M059J (cell line): ENCODE measurements around the gene NAA10. TPM values are rescaled to one million over a fixed set of nuclear protein-coding genes. Genes with fewer than 3 reads are reported as not detected.

ENCODE experiments used
- DNase-seq: peaks from one replicate; pipeline ENCODE4 v3.0.0-alpha.2; 2012; ENCODE audit warnings: low read depth
- total RNA-seq: library from RNA; depleted of rRNA; stranded (reverse); fragments of >200 nt; shearing (Covaris generic); gene quantifications from 2 replicates; pipeline ENCODE4 v1.2.3, GENCODE V29; 2014

Gene NAA10
- total RNA-seq, 1 experiment from 2014 or later, result 285 TPM

- no peak for DNase-seq
Measured at GRCh38 chrX:153929576-153929975, 5.3 kb downstream of the NAA10 start.

GRCh38 chrX:153928846-153929245, 6.0 kb downstream of the NAA10 start:
- no peak for DNase-seq

GRCh38 chrX:153927922-153928760, 6.7 kb downstream of the NAA10 start:
- peak; percentile 99 for DNase-seq

GRCh38 chrX:153927672-153927921, 7.2 kb downstream of the NAA10 start:
- no peak for DNase-seq

GRCh38 chrX:153926858-153927671, 7.8 kb downstream of the NAA10 start:
- DNase-seq, result peak; percentile 64

- no peak for DNase-seq
Measured at GRCh38 chrX:153926552-153926857, 8.3 kb downstream of the NAA10 start.

GRCh38 chrX:153925739-153926551, 8.9 kb downstream of the NAA10 start, which contains the start of gene ARHGAP4:
Gene ARHGAP4 (minus strand): TSS chrX:153926264. CDS start chrX:153926202, 62 bp downstream.
- no peak for DNase-seq

- DNase-seq, result no peak
Measured at GRCh38 chrX:153925387-153925738, 9.5 kb downstream of the NAA10 start.

GRCh38 chrX:153924149-153924861, 10.5 kb downstream of the NAA10 start:
- peak; percentile 72 for DNase-seq

GRCh38 chrX:153922932-153923857, 11.6 kb downstream of the NAA10 start:
- peak; percentile 74 for DNase-seq

GRCh38 chrX:153921511-153922446, 13.1 kb downstream of the NAA10 start:
- peak; percentile 42 for DNase-seq

GRCh38 chrX:153921070-153921469, 13.8 kb downstream of the NAA10 start:
- DNase-seq, result peak; percentile 26

GRCh38 chrX:153920546-153920945, 14.3 kb downstream of the NAA10 start:
- DNase-seq, result no peak

- no peak for DNase-seq
Measured at GRCh38 chrX:153919281-153919680, 15.6 kb downstream of the NAA10 start.

GRCh38 chrX:153917869-153918268, 17.0 kb downstream of the NAA10 start:
- no peak for DNase-seq

- DNase-seq, result no peak
Measured at GRCh38 chrX:153913701-153914100, 21.1 kb downstream of the NAA10 start.

- no peak for DNase-seq
Measured at GRCh38 chrX:153913211-153913610, 21.6 kb downstream of the NAA10 start.

GRCh38 chrX:153911798-153912197, 23.0 kb downstream of the NAA10 start:
- no peak for DNase-seq

- DNase-seq, result no peak
Measured at GRCh38 chrX:153910446-153910845, 24.4 kb downstream of the NAA10 start.

- DNase-seq, result no peak
Measured at GRCh38 chrX:153909980-153910360, 24.9 kb downstream of the NAA10 start.
